GM23248 (cell line): ENCODE results near the gene CCDC127. TPM values are rescaled to one million over a fixed set of nuclear protein-coding genes. Genes with fewer than 3 reads are reported as not detected.

Experiments used
- DNase-seq: peaks from one replicate; pipeline ENCODE4 v3.0.0-alpha.2; 2015
- H2AFZ ChIP-seq: fragments of 200-600 bp; sonication (generic); 2 replicates; pipeline ENCODE4 v1.6.1; 2016; ENCODE audit warnings: antibody characterized with exemption
- H3F3A ChIP-seq: fragments of 200-600 bp; sonication (generic); 2 replicates; pipeline ENCODE4 v1.6.1; 2016; ENCODE audit warnings: mild to moderate bottlenecking, antibody characterized with exemption, mixed run types; ENCODE audit not compliant: insufficient read depth
- H3K27ac ChIP-seq: fragments of 200-600 bp; sonication (generic); 2 replicates; pipeline ENCODE4 v1.5.1; 2016; ENCODE audit warnings: mild to moderate bottlenecking
- H3K27me3 ChIP-seq: fragments of 200-600 bp; sonication (generic); replicated peaks from 2 replicates; pipeline ENCODE4 v1.6.1; 2016; ENCODE audit warnings: mild to moderate bottlenecking; ENCODE audit not compliant: insufficient read depth
- H3K36me3 ChIP-seq: fragments of 200-600 bp; sonication (generic); 2 replicates; pipeline ENCODE4 v1.6.1; 2016; ENCODE audit warnings: low read depth, mild to moderate bottlenecking
- H3K4me1 ChIP-seq: fragments of 200-600 bp; sonication (generic); 2 replicates; pipeline ENCODE4 v1.6.1; 2016; ENCODE audit warnings: mild to moderate bottlenecking; ENCODE audit not compliant: insufficient read depth
- H3K4me2 ChIP-seq: fragments of 200-600 bp; sonication (generic); one replicate; pipeline ENCODE4 v1.6.1; 2016; ENCODE audit warnings: mild to moderate bottlenecking; ENCODE audit not compliant: unreplicated experiment
- H3K4me3 ChIP-seq: fragments of 200-600 bp; sonication (generic); 2 replicates; pipeline ENCODE4 v1.5.1; 2016; ENCODE audit warnings: mild to moderate bottlenecking
- H3K79me2 ChIP-seq: fragments of 200-600 bp; sonication (generic); 2 replicates; pipeline ENCODE4 v1.6.1; 2016; ENCODE audit warnings: mild to moderate bottlenecking; ENCODE audit not compliant: insufficient read depth
- H3K9ac ChIP-seq: fragments of 200-600 bp; sonication (generic); 2 replicates; pipeline ENCODE4 v1.6.1; 2016; ENCODE audit warnings: mild to moderate bottlenecking
- H3K9me2 ChIP-seq: fragments of 200-600 bp; sonication (generic); 2 replicates; pipeline ENCODE4 v1.6.1; 2016; ENCODE audit warnings: mixed run types, mild to moderate bottlenecking, moderate library complexity; ENCODE audit not compliant: insufficient read depth
- H3K9me3 ChIP-seq: fragments of 200-600 bp; sonication (generic); one replicate; pipeline ENCODE4 v1.6.1; 2017; ENCODE audit warnings: low read depth
- H4K20me1 ChIP-seq: fragments of 200-600 bp; sonication (generic); 2 replicates; pipeline ENCODE4 v1.6.0; 2016; ENCODE audit not compliant: insufficient read depth
- EZH2 ChIP-seq: fragments of 200-600 bp; sonication (generic); IDR thresholded peaks from 2 replicates; pipeline ENCODE4 v1.6.1; 2018; ENCODE audit warnings: antibody characterized with exemption, mild to moderate bottlenecking; ENCODE audit not compliant: insufficient read depth, poor library complexity, severe bottlenecking
- EZH2phosphoT487 ChIP-seq: fragments of 200-600 bp; sonication (generic); IDR thresholded peaks from 2 replicates; pipeline ENCODE4 v1.6.1; 2018; ENCODE audit warnings: antibody characterized with exemption, moderate library complexity, mild to moderate bottlenecking, low read depth; ENCODE audit not compliant: insufficient read depth
- whole genome bisulfite sequencing, 2 experiments: methylation state at CpG; one replicate each; pipeline ENCODE4 v1.1.6; 2015 to 2017; ENCODE audit warnings: low lambda C conversion rate in 2 of 2, low coverage in 1 of 2; ENCODE audit errors: missing lambda C conversion rate in 2 of 2; 5-methylcytosine and 5-hydroxymethylcytosine counted together
- in situ Hi-C: fragments of 300-500 bp; cut with MboI; formaldehyde crosslinking; loops from 2 replicates; pipeline ENCODE4 v1.15.0; 2020
- polyA plus RNA-seq: library from polyadenylated mRNA; unstranded; fragments of >200 nt; fragmentation: Nextera tagmentation; extraction: Ambion mirVana; gene quantifications from 2 replicates; pipeline ENCODE4 v1.2.1, GENCODE V29; 2016
- total RNA-seq: library from RNA; depleted of rRNA; stranded (reverse); fragments of >200 nt; shearing (Covaris generic); gene quantifications from 2 replicates; pipeline ENCODE4 v1.2.3, GENCODE V29; 2014

Gene CCDC127
- total and polyA plus RNA-seq, 2 experiments from 2014 or later: 6.3 to 11.3 TPM

GRCh38 chr5:192970-193831 is 24.8 kb downstream of the CCDC127 start:
- WGBS, 2 experiments: 85 to 93% methylated on average over 3 to 17 of the region's 17 CpGs
- Histone ChIP-seq H4K20me1 (no peaks in the 10 kb centered on the region), H3K4me3 (no peak overlapping the region), H3K27me3 (no peaks in the 10 kb centered on the region; the same call in 1 of the 2 replicates), H3K4me2 (no peak overlapping the region), H2AFZ (no peak overlapping the region), H3F3A (no peaks in the 10 kb centered on the region), H3K9me3 (no peaks in the 10 kb centered on the region), H3K27ac (no peak overlapping the region), H3K9me2 (no peaks in the 10 kb centered on the region), H3K79me2 (no peaks in the 10 kb centered on the region), H3K4me1 (no peaks in the 10 kb centered on the region), H3K9ac (no peak overlapping the region), H3K36me3 (no peaks in the 10 kb centered on the region)
- in situ Hi-C loops: no loop called here
- no peak for TF ChIP-seq EZH2phosphoT487
- TF ChIP-seq EZH2: no peak
- no peak for DNase-seq

DNA sequence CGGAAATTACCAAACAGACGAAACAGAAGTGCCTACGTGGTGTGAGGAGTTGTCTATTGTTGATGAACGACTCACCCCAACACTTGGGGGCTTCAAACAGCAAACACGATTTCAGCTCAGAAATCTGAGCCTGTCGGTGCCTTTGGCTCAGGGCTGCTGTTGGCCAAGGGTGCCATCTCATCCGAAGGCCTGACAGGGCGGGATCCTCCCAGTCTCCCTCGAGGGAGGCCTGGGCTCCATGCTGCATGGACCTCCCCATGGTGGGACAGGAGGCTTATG is 25.3 kb downstream of the CCDC127 start:
- no peak overlapping the region for H3K4me3 ChIP-seq

DNA sequence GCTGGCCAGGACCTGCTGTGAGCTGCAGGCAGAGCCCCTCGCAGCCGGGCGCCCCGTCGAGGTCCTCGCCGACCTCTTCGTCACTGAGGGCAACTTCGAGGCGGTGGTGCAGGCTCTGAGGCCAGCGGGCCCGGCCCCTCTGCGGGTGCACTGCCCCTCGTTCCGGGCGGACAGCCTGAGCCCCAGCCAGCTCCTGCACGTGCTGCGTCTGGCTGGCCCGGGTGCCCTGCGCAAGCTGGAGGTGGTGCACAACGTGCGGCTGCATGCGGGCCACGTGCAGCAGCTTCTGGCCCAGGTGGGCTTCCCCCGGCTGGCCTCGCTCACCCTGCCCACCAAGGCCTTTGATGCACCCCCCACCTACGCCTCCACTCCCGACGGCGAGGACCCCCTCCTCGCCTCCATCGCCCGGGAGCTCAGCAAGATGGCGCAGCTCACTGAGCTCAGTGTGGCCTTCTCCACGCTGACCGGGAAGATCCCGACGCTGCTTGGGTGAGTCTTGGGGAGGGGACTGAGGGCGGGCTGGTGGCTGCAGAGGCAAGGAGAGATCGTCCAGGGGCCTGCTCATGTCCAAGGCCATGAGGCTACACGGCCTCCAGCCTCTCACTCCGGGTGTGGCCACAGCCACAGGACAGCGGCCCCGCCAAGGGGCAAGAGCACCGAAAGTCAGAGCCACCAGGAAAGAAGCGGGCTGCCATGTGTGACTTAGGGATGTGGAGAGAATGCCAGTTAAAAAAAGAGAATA is 25.8 kb downstream of the CCDC127 start:
- H3K27ac ChIP-seq: no peak overlapping the region
- WGBS, 2 experiments: 85 to 89% methylated on average over 41 to 45 of the region's 46 CpGs
- H3K9ac ChIP-seq: no peak overlapping the region
- no peak for DNase-seq
- H3K9me3 ChIP-seq: no peaks in the 10 kb centered on the region
- no peaks in the 10 kb centered on the region for H3K4me1 ChIP-seq
- no peaks in the 10 kb centered on the region for H3K79me2 ChIP-seq
- TF ChIP-seq EZH2phosphoT487: no peak
- TF ChIP-seq EZH2: no peak
- H3K36me3 ChIP-seq: no peaks in the 10 kb centered on the region
- no peaks in the 10 kb centered on the region; the same call in 1 of the 2 replicates for H3K27me3 ChIP-seq
- no peaks in the 10 kb centered on the region for H4K20me1 ChIP-seq
- in situ Hi-C loops: no loop called here
- H3K9me2 ChIP-seq: no peaks in the 10 kb centered on the region
- H3K4me2 ChIP-seq: no peak overlapping the region
- no peak overlapping the region for H2AFZ ChIP-seq
- H3F3A ChIP-seq: no peaks in the 10 kb centered on the region
- no peak overlapping the region for H3K4me3 ChIP-seq

More for the DNA sequence above, 25.3 kb downstream of the CCDC127 start:
- Histone ChIP-seq H4K20me1 (no peaks in the 10 kb centered on the region), H3K27ac (no peak overlapping the region), H3K79me2 (no peaks in the 10 kb centered on the region), H3K9me3 (no peaks in the 10 kb centered on the region), H3K27me3 (no peaks in the 10 kb centered on the region; the same call in 1 of the 2 replicates), H3K9ac (no peak overlapping the region), H3K4me1 (no peaks in the 10 kb centered on the region), H3K36me3 (no peaks in the 10 kb centered on the region), H2AFZ (no peak overlapping the region), H3K9me2 (no peaks in the 10 kb centered on the region), H3F3A (no peaks in the 10 kb centered on the region), H3K4me2 (no peak overlapping the region)
- DNase-seq: no peak
- WGBS, 2 experiments: 68 to 69% methylated on average over 9 of the region's 9 CpGs
- in situ Hi-C loops: no loop called here
- TF ChIP-seq EZH2: no peak

- H3K4me1 ChIP-seq: no peaks in the 10 kb centered on the region
- no peaks in the 10 kb centered on the region for H3K79me2 ChIP-seq
- no peak within 1 kb of the TSS for H3K4me2 ChIP-seq
- H3K27ac ChIP-seq: no peak within 1 kb of the TSS
- H3K36me3 ChIP-seq: no peaks in the 10 kb centered on the region
- no peak for DNase-seq
- WGBS, 2 experiments: 35 to 53% methylated on average over 39 to 56 of the region's 56 CpGs
- H3K9me2 ChIP-seq: no peaks in the 10 kb centered on the region
- in situ Hi-C loops: no loop called here
- H2AFZ ChIP-seq: no peak within 1 kb of the TSS
- H4K20me1 ChIP-seq: no peaks in the 10 kb centered on the region
- H3K27me3 ChIP-seq: no peaks in the 10 kb centered on the region; the same call in 1 of the 2 replicates
- no peaks in the 10 kb centered on the region for H3K9me3 ChIP-seq
- H3K4me3 ChIP-seq: no peak within 1 kb of the TSS
- no peaks in the 10 kb centered on the region for H3F3A ChIP-seq
- no peak within 1 kb of the TSS for H3K9ac ChIP-seq
- TF ChIP-seq EZH2: no peak
- no peak for TF ChIP-seq EZH2phosphoT487
These were observed 26.7 kb downstream of the CCDC127 start, which contains the start of gene LRRC14B for GRCh38 chr5:191036-191948. Gene LRRC14B (plus strand): TSS chr5:191495. CDS start chr5:191539, 44 bp downstream.
